ENCODE measurements around the gene STX16. TPM values are rescaled to one million over a fixed set of nuclear protein-coding genes. Genes with fewer than 3 reads are reported as not detected.

Gene STX16
- total RNA-seq, 1 donor from 2014 or later, result 47.7 TPM

DNA sequence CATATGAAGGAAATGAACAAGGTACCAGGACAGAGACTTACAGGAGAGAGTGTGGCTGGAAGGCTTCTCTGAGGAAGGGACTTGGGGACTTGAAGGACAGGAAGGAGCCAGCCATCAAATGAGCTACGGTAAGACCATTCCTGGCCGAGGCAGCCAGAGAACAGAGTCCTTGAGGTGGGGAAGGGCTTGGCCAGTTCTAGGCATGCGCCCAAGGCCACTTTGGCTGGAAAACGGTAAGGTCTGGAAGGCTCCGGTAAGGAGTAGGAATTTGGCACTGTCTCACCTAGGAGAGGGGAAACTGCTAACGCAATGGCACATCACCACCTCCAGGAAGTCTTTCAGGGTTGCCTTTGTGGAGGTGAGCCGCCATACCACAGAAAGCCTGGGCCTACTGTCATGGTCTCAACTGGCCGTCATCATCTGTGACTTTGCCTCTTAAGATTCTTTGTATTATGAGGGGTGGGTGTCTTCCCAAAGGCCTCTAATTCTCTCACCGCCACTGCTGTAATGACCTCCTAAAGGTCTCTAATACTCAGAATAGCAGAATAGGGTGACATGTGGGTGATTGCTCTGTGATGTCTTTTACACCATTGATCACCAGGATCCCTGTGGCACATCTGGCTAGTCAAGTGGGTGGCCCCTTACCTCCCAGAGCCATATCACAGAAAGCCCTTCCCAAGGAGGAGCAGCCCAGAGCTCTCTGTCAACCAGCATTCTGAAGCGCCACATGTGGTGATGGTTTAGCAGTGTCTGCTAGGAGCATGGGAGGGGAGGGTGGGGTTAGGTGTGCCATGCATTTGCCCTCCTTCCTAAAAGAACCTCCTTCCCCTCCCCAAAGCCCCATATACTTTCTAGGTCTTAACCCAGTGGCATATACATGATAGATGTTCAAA is 17.7 kb upstream of the STX16 start:
- no peak overlapping the region for H3K4me3 ChIP-seq (ENCODE audit: low read depth, low read length)
- no peak for DNase-seq (ENCODE audit: low read depth)
- no peak for FAIRE-seq
- no peaks in the 10 kb centered on the region for H3K36me3 ChIP-seq (ENCODE audit: control insufficient read depth, insufficient read depth, low read length)
- TF ChIP-seq, protein P1, sequence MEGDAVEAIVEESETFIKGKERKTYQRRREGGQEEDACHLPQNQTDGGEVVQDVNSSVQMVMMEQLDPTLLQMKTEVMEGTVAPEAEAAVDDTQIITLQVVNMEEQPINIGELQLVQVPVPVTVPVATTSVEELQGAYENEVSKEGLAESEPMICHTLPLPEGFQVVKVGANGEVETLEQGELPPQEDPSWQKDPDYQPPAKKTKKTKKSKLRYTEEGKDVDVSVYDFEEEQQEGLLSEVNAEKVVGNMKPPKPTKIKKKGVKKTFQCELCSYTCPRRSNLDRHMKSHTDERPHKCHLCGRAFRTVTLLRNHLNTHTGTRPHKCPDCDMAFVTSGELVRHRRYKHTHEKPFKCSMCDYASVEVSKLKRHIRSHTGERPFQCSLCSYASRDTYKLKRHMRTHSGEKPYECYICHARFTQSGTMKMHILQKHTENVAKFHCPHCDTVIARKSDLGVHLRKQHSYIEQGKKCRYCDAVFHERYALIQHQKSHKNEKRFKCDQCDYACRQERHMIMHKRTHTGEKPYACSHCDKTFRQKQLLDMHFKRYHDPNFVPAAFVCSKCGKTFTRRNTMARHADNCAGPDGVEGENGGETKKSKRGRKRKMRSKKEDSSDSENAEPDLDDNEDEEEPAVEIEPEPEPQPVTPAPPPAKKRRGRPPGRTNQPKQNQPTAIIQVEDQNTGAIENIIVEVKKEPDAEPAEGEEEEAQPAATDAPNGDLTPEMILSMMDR (IDR thresholded peaks at IDR 0.05; ENCODE audit: insufficient read depth, low read length, severe bottlenecking), result no peak
- peaks cover 2% of the 10 kb centered on the region for H3K27me3 ChIP-seq (ENCODE audit: control insufficient read depth, insufficient read depth, low read length)

DNA sequence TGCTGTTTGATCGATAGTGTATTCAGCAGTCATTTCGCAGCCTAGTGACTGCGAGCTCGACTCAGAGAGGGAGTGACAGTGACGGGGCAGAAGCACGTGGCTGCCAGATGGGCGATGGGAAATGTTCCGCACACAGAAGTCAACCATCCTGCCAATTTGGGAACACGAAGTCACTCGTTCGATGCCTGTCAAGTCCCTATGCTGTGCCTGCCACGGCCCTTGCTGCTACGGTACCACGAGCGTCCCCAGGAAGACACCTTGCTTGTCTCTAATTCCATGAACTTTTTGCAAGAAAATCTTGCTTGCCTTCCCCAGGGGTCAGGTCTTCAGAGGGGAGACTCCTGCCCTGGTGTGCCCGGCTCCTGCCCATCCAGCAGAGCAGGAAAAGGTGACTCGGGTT is 17.0 kb upstream of the STX16 start:
- H3K27me3 ChIP-seq (ENCODE audit: control insufficient read depth, insufficient read depth, low read length), result peaks cover 2% of the 10 kb centered on the region
- FAIRE-seq (peak; percentile 66), DNase-seq (ENCODE audit: low read depth) (no peak)
- H3K4me3 ChIP-seq (ENCODE audit: low read depth, low read length), result no peak overlapping the region
- no peaks in the 10 kb centered on the region for H3K36me3 ChIP-seq (ENCODE audit: control insufficient read depth, insufficient read depth, low read length)
- TF ChIP-seq, protein P1 (IDR thresholded peaks at IDR 0.05; ENCODE audit: insufficient read depth, low read length, severe bottlenecking), result no peak

DNA sequence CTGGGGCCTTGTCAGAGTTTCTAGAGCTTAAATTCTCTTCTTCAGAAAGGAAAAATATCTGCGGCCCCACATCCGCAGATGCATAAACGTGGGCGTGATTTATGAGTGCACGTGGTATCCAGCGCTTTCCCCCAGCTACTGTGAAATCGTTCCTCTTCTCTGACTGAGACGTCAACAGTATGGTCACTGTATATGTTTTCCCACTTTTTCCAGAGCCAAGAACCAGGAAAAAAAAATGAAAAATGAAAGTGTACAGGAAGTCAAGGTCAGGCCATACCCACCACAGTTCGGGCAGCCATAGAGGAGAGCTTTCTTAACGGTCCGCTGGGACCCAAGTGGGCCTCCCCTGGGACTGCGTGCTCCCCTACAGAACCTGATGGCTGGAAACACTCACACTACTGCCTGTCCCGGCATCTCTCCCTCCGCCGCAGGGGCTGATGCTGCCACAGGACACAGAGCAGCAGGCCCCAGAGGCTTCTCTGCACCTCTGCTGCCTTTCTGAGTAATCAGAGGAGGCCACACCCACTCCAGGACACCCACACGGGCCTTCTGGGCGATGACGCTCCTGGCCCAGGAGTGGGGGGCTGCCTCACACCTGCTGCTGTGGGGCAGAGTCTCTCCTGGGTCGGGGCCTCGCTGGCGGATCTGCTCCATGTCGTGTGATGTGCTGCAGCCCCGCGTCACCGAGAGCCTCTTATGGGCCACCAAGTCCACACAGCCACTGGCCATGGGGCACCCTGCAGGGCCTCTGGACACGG is 16.4 kb upstream of the STX16 start:
- peaks cover 2% of the 10 kb centered on the region for H3K27me3 ChIP-seq (ENCODE audit: control insufficient read depth, insufficient read depth, low read length)
- DNase-seq (ENCODE audit: low read depth), result no peak
- H3K4me3 ChIP-seq (ENCODE audit: low read depth, low read length), result no peak overlapping the region
- TF ChIP-seq, protein P1 (IDR thresholded peaks at IDR 0.05; ENCODE audit: insufficient read depth, low read length, severe bottlenecking), result no peak
- no peaks in the 10 kb centered on the region for H3K36me3 ChIP-seq (ENCODE audit: control insufficient read depth, insufficient read depth, low read length)
- no peak for FAIRE-seq

DNA sequence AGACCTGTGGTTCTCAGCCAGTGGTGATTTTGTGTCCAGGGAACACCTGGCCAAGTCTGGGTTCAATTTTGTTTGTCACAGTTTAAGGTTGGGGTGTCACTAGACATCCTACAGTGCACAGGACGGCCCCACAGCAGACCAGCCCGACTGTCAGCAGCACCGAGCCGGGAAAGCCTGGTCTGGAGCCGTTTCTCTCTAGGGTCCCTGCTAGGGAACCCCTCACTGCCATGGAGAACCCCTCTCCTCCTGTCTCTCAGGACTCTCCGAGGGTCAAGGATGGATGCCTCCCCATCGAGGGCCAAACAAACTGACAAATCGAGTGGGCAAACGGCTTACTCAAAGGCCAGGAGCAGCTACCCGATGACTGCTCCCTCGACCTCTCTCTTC is 15.8 kb upstream of the STX16 start:
- Histone ChIP-seq H3K27me3 (ENCODE audit: control insufficient read depth, insufficient read depth, low read length) (peaks cover 2% of the 10 kb centered on the region), H3K4me3 (ENCODE audit: low read depth, low read length) (no peak overlapping the region), H3K36me3 (ENCODE audit: control insufficient read depth, insufficient read depth, low read length) (no peaks in the 10 kb centered on the region)
- TF ChIP-seq, protein P1 (IDR thresholded peaks at IDR 0.05; ENCODE audit: insufficient read depth, low read length, severe bottlenecking), result no peak
- DNase-seq (ENCODE audit: low read depth) (no peak), FAIRE-seq (no peak)

DNA sequence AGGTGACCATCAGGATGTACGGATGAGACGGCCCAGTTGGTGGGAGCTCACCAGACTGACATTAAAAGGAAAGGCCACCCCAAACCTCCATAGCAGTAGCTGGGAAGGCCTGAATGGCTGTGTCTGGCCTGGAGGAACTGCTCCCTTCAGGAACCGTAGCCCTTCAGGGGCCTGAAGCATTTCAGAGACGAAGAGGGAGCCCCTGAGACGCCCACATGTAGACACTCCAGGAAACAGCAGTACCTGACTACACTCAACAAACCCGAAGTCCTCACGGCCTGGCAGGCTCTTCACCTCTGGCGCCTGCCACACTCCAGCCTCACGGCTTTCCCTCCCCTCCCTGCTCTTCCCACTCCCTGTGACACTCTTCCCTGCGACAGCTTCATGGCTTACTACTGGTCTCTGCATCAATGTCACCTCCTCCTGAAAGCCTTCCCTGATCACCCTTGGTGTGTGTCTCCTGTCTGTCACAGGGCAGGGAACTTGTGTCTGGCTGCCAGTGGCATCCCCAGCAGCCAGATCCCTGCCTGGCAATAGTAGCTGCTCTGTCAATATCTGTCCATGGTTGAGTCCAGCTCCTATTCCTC is 14.6 kb upstream of the STX16 start:
- peaks cover 2% of the 10 kb centered on the region for H3K27me3 ChIP-seq (ENCODE audit: control insufficient read depth, insufficient read depth, low read length)
- FAIRE-seq (no peak), DNase-seq (ENCODE audit: low read depth) (no peak)
- no peaks in the 10 kb centered on the region for H3K36me3 ChIP-seq (ENCODE audit: control insufficient read depth, insufficient read depth, low read length)
- TF ChIP-seq, protein P1 (IDR thresholded peaks at IDR 0.05; ENCODE audit: insufficient read depth, low read length, severe bottlenecking), result no peak
- H3K4me3 ChIP-seq (ENCODE audit: low read depth, low read length), result no peak overlapping the region
